Measurements from ENCODE around the gene ARMC3.

ARMC3 gene

DNA sequence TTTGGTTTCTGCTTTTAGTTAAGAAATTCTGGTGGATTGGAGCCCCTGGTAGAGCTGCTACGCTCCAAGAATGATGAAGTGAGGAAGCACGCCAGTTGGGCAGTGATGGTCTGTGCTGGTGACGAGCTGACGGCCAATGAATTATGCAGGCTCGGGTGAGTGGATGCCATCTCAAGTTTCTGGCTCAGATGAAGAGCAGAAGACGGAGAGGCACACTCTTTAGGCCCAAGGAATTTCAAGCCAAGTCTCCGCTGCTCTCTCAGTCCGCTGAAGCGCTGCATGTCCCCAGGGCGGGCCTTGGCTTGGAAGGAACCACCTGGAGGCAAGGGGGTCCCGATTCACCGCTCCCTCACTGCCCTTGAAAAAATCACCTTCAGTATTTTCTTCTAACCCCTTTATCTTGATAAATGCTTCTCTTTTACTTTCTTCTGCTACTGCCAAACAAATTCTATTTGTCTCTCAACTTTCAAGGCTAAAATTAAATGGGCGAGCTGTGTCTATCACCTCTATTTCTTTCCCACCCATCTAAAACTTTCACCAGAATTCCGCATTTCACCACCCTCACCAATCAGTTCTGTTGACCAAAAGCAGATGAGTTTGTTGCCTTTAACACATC, 74.2 kb downstream of the ARMC3 start:
- TF ChIP-seq, protein P1, sequence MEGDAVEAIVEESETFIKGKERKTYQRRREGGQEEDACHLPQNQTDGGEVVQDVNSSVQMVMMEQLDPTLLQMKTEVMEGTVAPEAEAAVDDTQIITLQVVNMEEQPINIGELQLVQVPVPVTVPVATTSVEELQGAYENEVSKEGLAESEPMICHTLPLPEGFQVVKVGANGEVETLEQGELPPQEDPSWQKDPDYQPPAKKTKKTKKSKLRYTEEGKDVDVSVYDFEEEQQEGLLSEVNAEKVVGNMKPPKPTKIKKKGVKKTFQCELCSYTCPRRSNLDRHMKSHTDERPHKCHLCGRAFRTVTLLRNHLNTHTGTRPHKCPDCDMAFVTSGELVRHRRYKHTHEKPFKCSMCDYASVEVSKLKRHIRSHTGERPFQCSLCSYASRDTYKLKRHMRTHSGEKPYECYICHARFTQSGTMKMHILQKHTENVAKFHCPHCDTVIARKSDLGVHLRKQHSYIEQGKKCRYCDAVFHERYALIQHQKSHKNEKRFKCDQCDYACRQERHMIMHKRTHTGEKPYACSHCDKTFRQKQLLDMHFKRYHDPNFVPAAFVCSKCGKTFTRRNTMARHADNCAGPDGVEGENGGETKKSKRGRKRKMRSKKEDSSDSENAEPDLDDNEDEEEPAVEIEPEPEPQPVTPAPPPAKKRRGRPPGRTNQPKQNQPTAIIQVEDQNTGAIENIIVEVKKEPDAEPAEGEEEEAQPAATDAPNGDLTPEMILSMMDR (conservative IDR thresholded peaks at IDR 0.05; ENCODE audit: low read length) = no peak
- DNase-seq (ENCODE audit: low read depth) = no peak
- H3K4me3 ChIP-seq (ENCODE audit: low read length) = no peak overlapping the region

DNA sequence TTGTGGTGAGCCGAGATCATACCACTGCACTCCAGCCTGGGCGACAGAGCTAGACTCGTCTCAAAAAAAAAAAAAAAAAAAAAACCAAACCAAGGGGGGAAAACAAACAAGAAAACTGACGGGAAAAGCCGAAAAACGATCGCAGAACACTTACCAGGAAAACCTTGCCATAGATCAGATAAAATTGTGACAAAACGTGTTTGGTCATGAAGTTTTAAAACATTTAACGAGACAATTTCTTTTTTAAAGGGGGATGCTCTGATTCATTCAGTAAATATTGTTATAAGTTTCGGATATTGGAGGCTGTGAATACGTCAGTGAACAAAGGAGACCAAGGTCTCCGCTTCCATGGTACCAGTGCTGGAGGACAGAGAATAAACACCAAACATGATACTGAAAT, 77.3 kb downstream of the ARMC3 start:
- TF ChIP-seq, protein P1 (conservative IDR thresholded peaks at IDR 0.05; ENCODE audit: low read length) = no peak
- no peak for DNase-seq (ENCODE audit: low read depth)
- H3K4me3 ChIP-seq (ENCODE audit: low read length) = no peak overlapping the region

DNA sequence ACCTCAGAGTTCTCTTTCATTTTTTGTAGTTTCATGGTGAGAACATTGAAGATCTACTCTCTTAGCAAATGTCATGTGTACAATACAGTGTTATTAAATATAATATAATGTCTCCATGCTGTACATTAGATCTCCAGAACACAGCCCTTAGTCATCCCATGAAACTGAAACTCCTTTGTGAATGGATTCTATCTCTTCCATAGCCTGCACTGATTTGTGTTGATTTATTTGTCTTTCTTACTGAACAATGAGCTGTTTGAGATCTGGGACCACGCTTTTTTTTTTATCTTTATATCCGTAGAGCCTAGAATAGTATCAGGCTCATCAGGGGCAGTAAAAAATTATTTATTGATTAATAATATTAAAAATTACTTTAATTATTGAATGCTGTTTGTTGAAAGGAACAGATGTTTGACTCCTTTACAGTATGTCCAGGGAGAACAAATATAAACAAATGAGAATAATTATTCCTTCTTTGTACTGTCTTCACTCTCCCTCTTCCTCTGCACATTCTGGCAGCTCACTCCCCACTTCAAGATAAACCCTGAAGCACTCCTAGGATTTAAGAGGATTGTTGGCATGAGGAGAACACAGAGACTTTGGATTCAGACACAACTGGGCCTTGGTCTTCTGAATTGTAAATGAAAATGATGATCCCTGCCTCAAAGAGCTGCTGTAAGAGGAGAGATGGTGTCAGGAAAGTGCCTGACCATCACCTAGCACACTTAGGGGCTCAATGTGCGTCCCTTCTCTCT, 85.9 kb downstream of the ARMC3 start:
- TF ChIP-seq, protein P1 (conservative IDR thresholded peaks at IDR 0.05; ENCODE audit: low read length) = no peak
- DNase-seq (ENCODE audit: low read depth) = no peak
- H3K4me3 ChIP-seq (ENCODE audit: low read length) = no peak overlapping the region

DNA sequence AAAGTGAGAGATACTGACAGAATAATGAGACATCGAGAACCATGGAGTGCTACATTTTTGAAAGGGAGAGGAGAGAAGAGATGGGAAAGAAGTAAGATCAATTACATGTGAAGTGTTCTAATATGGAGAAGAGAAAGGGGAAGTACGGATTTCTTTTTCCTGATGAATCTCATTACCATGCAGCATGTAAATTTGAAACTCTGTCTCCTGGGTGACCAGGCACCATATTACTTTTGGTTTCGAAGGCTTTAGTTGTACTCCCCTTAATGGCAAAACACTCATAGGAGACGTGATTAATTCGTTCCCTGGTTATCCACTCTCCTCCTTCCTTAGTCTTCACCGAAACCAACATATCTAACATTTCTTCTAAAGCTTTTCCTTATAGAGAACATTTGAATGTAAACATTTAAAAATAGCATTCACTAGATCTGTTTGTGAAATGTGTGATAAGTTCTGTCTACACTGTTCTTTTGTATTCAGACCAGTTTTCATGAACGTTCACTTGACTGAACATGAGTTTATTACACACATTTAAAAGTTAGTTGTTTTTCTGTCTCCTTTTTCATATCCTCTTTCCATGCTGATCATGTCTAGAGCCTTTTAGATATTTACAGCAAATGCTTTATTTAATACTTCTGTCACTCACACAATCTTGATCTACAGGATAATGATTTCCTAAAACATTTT, 87.3 kb downstream of the ARMC3 start:
- DNase-seq (ENCODE audit: low read depth) = no peak
- no peak overlapping the region for H3K4me3 ChIP-seq (ENCODE audit: low read length)
- TF ChIP-seq, protein P1 (conservative IDR thresholded peaks at IDR 0.05; ENCODE audit: low read length) = no peak

DNA sequence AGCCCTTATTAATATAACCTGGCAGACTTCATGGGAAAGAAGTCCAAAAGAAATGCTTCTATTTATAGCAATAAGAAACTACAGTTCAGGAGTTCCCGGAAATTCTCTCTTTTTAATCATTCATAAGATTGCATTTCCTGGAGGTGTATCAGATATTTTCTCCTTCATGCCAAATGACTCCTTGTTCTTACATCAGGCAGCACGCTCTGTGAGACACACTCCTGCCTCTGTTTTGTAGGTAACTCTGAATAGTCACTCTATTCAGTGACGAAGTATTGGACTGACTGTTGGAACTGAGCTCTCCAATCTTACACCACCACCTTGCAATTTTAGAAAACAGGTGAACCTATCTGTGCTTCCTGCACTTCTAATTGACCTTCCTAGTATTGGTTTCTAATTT, 88.8 kb downstream of the ARMC3 start:
- no peak overlapping the region for H3K4me3 ChIP-seq (ENCODE audit: low read length)
- no peak for DNase-seq (ENCODE audit: low read depth)
- TF ChIP-seq, protein P1 (conservative IDR thresholded peaks at IDR 0.05; ENCODE audit: low read length) = no peak

DNA sequence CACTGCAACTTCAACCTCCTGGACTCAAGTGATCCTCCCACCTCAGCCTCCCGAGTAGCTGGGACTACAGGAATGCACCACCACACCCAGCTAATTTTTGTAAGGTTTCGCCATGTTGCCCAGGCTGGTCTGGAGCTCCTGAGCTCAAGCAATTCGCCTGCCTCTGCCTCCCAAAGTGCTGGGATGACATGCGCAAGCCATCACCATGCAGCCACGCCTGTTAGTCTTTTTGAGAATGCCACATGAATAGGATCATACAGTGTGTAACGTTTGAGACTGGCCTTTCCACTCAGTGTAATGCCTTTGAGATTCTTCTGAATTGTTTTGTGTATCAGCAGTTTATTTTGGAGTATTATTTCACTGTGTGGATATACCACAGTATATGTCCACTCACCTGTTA, 91.8 kb downstream of the ARMC3 start:
- DNase-seq (ENCODE audit: low read depth) = no peak
- TF ChIP-seq, protein P1 (conservative IDR thresholded peaks at IDR 0.05; ENCODE audit: low read length) = no peak
- no peak overlapping the region for H3K4me3 ChIP-seq (ENCODE audit: low read length)

All from AG10803 (cell line).